Measurements from ENCODE around the gene QSOX2.

DNA sequence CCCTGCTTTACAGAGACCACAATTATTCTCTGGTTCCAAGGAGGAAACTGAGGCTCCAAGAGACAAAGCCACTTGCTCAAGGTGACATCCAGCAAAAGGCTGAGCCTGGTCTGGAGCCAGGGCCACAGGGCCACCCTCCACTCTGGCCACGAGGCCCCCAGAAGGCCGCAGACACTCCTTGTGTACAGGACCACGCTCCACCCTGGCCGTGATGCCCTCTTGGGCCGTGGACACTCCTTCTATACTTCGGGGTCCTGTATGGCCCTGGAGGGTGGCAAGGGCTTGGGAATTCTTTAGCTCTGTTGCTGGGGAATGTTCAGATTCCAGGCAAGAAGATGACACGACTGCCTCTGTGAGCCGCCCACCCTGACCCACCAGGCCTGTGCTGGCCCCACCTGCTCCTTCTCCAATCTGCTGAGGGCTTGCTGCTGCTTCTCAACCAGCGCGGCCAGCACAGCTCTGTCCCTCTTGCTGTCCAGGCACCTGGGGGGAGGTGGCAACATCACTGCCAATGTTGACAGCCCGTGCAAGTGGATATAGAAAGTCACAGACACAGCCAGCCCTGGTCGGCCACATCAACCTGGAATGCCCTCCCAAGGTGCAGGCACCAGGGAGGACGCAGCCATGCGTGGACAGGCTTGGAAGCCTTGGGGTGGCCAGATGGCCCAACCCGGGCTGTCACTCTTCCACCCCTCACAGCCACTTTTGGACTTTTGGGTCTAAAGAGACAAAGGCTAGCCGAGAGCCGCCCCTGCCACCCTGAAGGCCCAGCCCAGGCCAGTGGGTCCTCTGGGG lies 20.1 kb upstream of the QSOX2 start:
- TF ChIP-seq, protein P1, sequence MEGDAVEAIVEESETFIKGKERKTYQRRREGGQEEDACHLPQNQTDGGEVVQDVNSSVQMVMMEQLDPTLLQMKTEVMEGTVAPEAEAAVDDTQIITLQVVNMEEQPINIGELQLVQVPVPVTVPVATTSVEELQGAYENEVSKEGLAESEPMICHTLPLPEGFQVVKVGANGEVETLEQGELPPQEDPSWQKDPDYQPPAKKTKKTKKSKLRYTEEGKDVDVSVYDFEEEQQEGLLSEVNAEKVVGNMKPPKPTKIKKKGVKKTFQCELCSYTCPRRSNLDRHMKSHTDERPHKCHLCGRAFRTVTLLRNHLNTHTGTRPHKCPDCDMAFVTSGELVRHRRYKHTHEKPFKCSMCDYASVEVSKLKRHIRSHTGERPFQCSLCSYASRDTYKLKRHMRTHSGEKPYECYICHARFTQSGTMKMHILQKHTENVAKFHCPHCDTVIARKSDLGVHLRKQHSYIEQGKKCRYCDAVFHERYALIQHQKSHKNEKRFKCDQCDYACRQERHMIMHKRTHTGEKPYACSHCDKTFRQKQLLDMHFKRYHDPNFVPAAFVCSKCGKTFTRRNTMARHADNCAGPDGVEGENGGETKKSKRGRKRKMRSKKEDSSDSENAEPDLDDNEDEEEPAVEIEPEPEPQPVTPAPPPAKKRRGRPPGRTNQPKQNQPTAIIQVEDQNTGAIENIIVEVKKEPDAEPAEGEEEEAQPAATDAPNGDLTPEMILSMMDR (IDR thresholded peaks at IDR 0.05), result no peak
- no peak for TF ChIP-seq POLR2A (IDR thresholded peaks at IDR 0.05)
